H9 (cell line): ENCODE data around the gene CLMP. TPM values are rescaled to one million over a fixed set of nuclear protein-coding genes. Genes with fewer than 3 reads are reported as not detected.

Experiments used
- DNase-seq: peaks from one replicate; pipeline ENCODE4 v3.0.0-alpha.2; 2017
- H2AFZ ChIP-seq: one replicate; pipeline ENCODE4 v1.6.1; 2013; ENCODE audit warnings: mild to moderate bottlenecking, low read length, control low read depth, moderate library complexity
- H2AK5ac ChIP-seq: 2 replicates; pipeline ENCODE4 v1.6.1; 2013; ENCODE audit warnings: low read length, control low read depth, mixed read lengths; ENCODE audit not compliant: insufficient read length
- H2BK120ac ChIP-seq: one replicate; pipeline ENCODE4 v1.6.1; 2013; ENCODE audit warnings: low read depth, mild to moderate bottlenecking, low read length, control low read depth, inconsistent platforms; ENCODE audit not compliant: poor library complexity, severe bottlenecking
- H2BK12ac ChIP-seq: 2 replicates; pipeline ENCODE4 v1.6.1; 2013; ENCODE audit warnings: low read length, control low read depth, mixed read lengths, low read depth; ENCODE audit not compliant: insufficient read length
- H2BK15ac ChIP-seq: 2 replicates; pipeline ENCODE4 v1.6.1; 2013; ENCODE audit warnings: low read depth, low read length, control low read depth
- H2BK20ac ChIP-seq: one replicate; pipeline ENCODE4 v1.6.1; 2013; ENCODE audit warnings: low read depth, mild to moderate bottlenecking, low read length, control low read depth, inconsistent platforms; ENCODE audit not compliant: poor library complexity, severe bottlenecking
- H2BK5ac ChIP-seq: 2 replicates; pipeline ENCODE4 v1.6.1; 2013; ENCODE audit warnings: low read length, control low read depth, mixed read lengths; ENCODE audit not compliant: insufficient read length
- H3K14ac ChIP-seq: 2 replicates; pipeline ENCODE4 v1.6.1; 2013; ENCODE audit warnings: low read length, control low read depth; ENCODE audit not compliant: insufficient read depth
- H3K18ac ChIP-seq: 2 replicates; pipeline ENCODE4 v1.6.1; 2013; ENCODE audit warnings: low read depth, mild to moderate bottlenecking, mixed read lengths, low read length, control low read depth; ENCODE audit not compliant: insufficient read length
- H3K23ac ChIP-seq: 2 replicates; pipeline ENCODE4 v1.6.1; 2013; ENCODE audit warnings: low read length, control low read depth, mixed read lengths, low read depth; ENCODE audit not compliant: insufficient read length
- H3K23me2 ChIP-seq: 2 replicates; pipeline ENCODE4 v1.6.1; 2013; ENCODE audit warnings: low read depth, mild to moderate bottlenecking, mixed read lengths, low read length, control low read depth; ENCODE audit not compliant: insufficient read length, poor library complexity, severe bottlenecking
- H3K27ac ChIP-seq: 2 replicates; pipeline ENCODE4 v1.5.1; 2013; ENCODE audit warnings: low read length, control low read depth, mixed read lengths, low read depth; ENCODE audit not compliant: insufficient read length
- H3K27me3 ChIP-seq: 2 replicates; pipeline ENCODE4 v1.6.1; 2013; ENCODE audit warnings: low read length, control low read depth, inconsistent platforms; ENCODE audit not compliant: insufficient read depth
- H3K4ac ChIP-seq: 2 replicates; pipeline ENCODE4 v1.6.1; 2013; ENCODE audit warnings: low read depth, mild to moderate bottlenecking, control low read depth, inconsistent platforms, low read length, moderate library complexity
- H3K4me1 ChIP-seq: 2 replicates; pipeline ENCODE4 v1.6.1; 2013; ENCODE audit warnings: low read length, control low read depth, inconsistent platforms; ENCODE audit not compliant: insufficient read depth
- H3K4me2 ChIP-seq: 2 replicates; pipeline ENCODE4 v1.6.1; 2013; ENCODE audit warnings: low read length, control low read depth, mixed read lengths; ENCODE audit not compliant: insufficient read length, insufficient read depth
- H3K56ac ChIP-seq: 2 replicates; pipeline ENCODE4 v1.6.1; 2013; ENCODE audit warnings: low read depth, mild to moderate bottlenecking, mixed read lengths, low read length, control low read depth; ENCODE audit not compliant: insufficient read length
- H3K79me1 ChIP-seq: 2 replicates; pipeline ENCODE4 v1.6.1; 2013; ENCODE audit warnings: low read depth, mild to moderate bottlenecking, moderate library complexity, low read length, control low read depth, inconsistent platforms; ENCODE audit not compliant: insufficient read depth, poor library complexity, severe bottlenecking
- H3K79me2 ChIP-seq: 2 replicates; pipeline ENCODE4 v1.6.1; 2013; ENCODE audit warnings: low read length, control low read depth, inconsistent platforms; ENCODE audit not compliant: insufficient read depth
- H3K9ac ChIP-seq: 2 replicates; pipeline ENCODE4 v1.6.1; 2013; ENCODE audit warnings: low read length, control low read depth, mixed read lengths; ENCODE audit not compliant: insufficient read length; ENCODE audit errors: extremely low read depth
- H3K9me3 ChIP-seq: one replicate; pipeline ENCODE4 v1.6.1; 2013; ENCODE audit warnings: low read depth, low read length, inconsistent platforms; ENCODE audit not compliant: control insufficient read depth
- H3T11ph ChIP-seq: one replicate; pipeline ENCODE4 v1.6.1; 2013; ENCODE audit warnings: mild to moderate bottlenecking, low read length, control low read depth, inconsistent platforms
- H4K20me1 ChIP-seq: one replicate; pipeline ENCODE4 v1.6.1; 2013; ENCODE audit not compliant: control insufficient read depth, insufficient read length, insufficient read depth
- H4K5ac ChIP-seq: 2 replicates; pipeline ENCODE4 v1.6.1; 2013; ENCODE audit warnings: low read depth, mild to moderate bottlenecking, mixed read lengths, low read length, control low read depth; ENCODE audit not compliant: insufficient read length
- H4K8ac ChIP-seq: replicated peaks from 2 replicates; pipeline ENCODE4 v1.6.1; 2013; ENCODE audit warnings: low read length, control low read depth, mixed read lengths, low read depth; ENCODE audit not compliant: insufficient read length
- H4K91ac ChIP-seq: 2 replicates; pipeline ENCODE4 v1.6.1; 2013; ENCODE audit warnings: low read depth, mild to moderate bottlenecking, moderate library complexity, mixed read lengths, low read length, control low read depth; ENCODE audit not compliant: insufficient read length
- H3K27ac Mint-ChIP-seq, 3 experiments: 2 replicates in 2 of 3; 3 replicates in 1 of 3; pipeline ENCODE4 v1.8.0; 2020 to 2021; ENCODE audit warnings: mixed read lengths in 3 of 3, mild to moderate bottlenecking in 1 of 3, moderate library complexity in 1 of 3
- H3K27me3 Mint-ChIP-seq: 2 replicates; pipeline ENCODE4 v1.8.0; 2021; ENCODE audit warnings: low read depth, mild to moderate bottlenecking, moderate library complexity, mixed read lengths
- H3K36me3 Mint-ChIP-seq, 3 experiments: 2 replicates in 2 of 3; 3 replicates in 1 of 3; pipeline ENCODE4 v1.8.0; 2020 to 2021; ENCODE audit warnings: low read depth in 3 of 3, mixed read lengths in 3 of 3; ENCODE audit not compliant: insufficient read depth in 1 of 3
- H3K4me1 Mint-ChIP-seq, 2 experiments: 2 replicates each; pipeline ENCODE4 v1.8.0; 2020; ENCODE audit warnings: mixed read lengths in 2 of 2
- H3K4me3 Mint-ChIP-seq, 2 experiments: 2 replicates in 1 of 2; 3 replicates in 1 of 2; pipeline ENCODE4 v1.8.0; 2020 to 2021; ENCODE audit warnings: mild to moderate bottlenecking in 2 of 2, mixed read lengths in 2 of 2, moderate library complexity in 1 of 2
- H3K9me3 Mint-ChIP-seq, 2 experiments: 2 replicates in 1 of 2; 3 replicates in 1 of 2; pipeline ENCODE4 v1.8.0; 2020; ENCODE audit warnings: mild to moderate bottlenecking in 2 of 2, mixed read lengths in 2 of 2, moderate library complexity in 1 of 2
- CTCF ChIP-seq: fragments of 200-600 bp; sonication (generic); conservative IDR thresholded peaks from 3 replicates; pipeline ENCODE4 v1.8.0; 2021; ENCODE audit warnings: antibody characterized with exemption, mild to moderate bottlenecking
- WGBS: extraction: QIAGEN DNeasy Blood & Tissue Kit; methylation state at CpG from one replicate; pipeline ENCODE4 v1.1.7; 2013; ENCODE audit warnings: missing lambda C conversion rate, low lambda C conversion rate, mixed read lengths; ENCODE audit not compliant: insufficient read length; ENCODE audit errors: extremely low coverage; 5-methylcytosine and 5-hydroxymethylcytosine counted together
- total RNA-seq: library from RNA; stranded (reverse); gene quantifications from 2 replicates; pipeline ENCODE4 v1.2.1, GENCODE V29; 2021

CLMP gene
- total RNA-seq, 1 experiment from 2014 or later = 13.8 TPM

- DNase-seq = no peak
- Histone ChIP-seq H3K9ac (no peak overlapping the region), H4K91ac (no peak overlapping the region), H3K79me1 (no peaks in the 10 kb centered on the region), H2BK12ac (no peak overlapping the region), H3K14ac (no peak overlapping the region), H3K9me3 (no peaks in the 10 kb centered on the region), H3T11ph (no peak overlapping the region), H4K20me1 (no peaks in the 10 kb centered on the region), H3K4me2 (no peak overlapping the region), H3K4me1 (peaks cover 14% of the 10 kb centered on the region; the same call in 1 of the 2 replicates), H2BK20ac (no peak overlapping the region), H3K4ac (no peak overlapping the region), H2BK120ac (no peak overlapping the region), H2BK5ac (no peak overlapping the region), H3K27ac (no peak overlapping the region), H3K18ac (no peak overlapping the region), H3K23ac (no peak overlapping the region), H4K5ac (no peak overlapping the region), H2AK5ac (no peak overlapping the region), H4K8ac (no peak overlapping the region), H2AFZ (no peak overlapping the region), H3K79me2 (no peaks in the 10 kb centered on the region), H3K27me3 (no peaks in the 10 kb centered on the region), H3K56ac (no peak overlapping the region), H2BK15ac (no peak overlapping the region), H3K23me2 (no peaks in the 10 kb centered on the region)
- Mint-ChIP-seq H3K4me1 (peaks cover 34 to 42% of the 10 kb centered on the region in 2 experiments), H3K9me3 (no peaks in the 10 kb centered on the region), H3K27ac (peak overlapping the region in 1 of 3 experiments; percentile 5; a peak in 1 of 7 replicates), H3K4me3 (no peak overlapping the region), H3K27me3 (no peaks in the 10 kb centered on the region; the same call in 1 of the 2 replicates), H3K36me3 (peaks cover 0 to 6% (median 2%) of the 10 kb centered on the region in 3 experiments; a peak in 3 of 7 replicates)
- no peak for TF ChIP-seq CTCF
- no CpG with 5 or more reads among the region's 3 CpGs for WGBS
Measured at GRCh38 chr11:123168955-123169484, 26.0 kb downstream of the CLMP start.
